HG03575 (cell line): Measurements from ENCODE around the gene ZPBP.
"Not testable (repeated sequence)": the region's sequence is repeated elsewhere in the genome, so short reads cannot be mapped to it uniquely, and the experiment has no call there.

Experiments
- ATAC-seq: cut with Tn5 transposase; IDR thresholded peaks from one replicate; pipeline ENCODE4 v1.9.1; 2021; ENCODE audit not compliant: unreplicated experiment, insufficient number of reproducible peaks, low FRiP score; ENCODE audit errors: extremely low read depth

The ZPBP gene

DNA sequence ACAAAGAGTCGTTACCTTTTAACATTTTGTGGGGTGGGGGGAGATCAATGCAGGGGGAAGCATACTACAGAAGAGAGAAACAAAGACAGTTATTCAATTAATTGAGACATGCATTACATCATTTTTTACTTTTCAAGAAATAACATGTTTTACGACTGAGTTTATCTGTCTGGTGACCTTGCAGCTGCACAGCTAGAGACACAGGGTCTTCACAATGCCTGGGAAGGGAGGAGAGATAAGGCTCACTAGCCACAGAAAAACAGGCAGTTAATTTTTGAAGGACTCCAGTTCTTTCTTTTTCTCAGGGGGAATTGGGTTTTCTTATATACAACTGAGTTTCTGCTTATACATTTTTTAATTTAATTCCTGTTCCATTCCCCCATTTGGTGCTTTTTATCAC lies 30.1 kb downstream of the ZPBP start:
- no peak for ATAC-seq

DNA sequence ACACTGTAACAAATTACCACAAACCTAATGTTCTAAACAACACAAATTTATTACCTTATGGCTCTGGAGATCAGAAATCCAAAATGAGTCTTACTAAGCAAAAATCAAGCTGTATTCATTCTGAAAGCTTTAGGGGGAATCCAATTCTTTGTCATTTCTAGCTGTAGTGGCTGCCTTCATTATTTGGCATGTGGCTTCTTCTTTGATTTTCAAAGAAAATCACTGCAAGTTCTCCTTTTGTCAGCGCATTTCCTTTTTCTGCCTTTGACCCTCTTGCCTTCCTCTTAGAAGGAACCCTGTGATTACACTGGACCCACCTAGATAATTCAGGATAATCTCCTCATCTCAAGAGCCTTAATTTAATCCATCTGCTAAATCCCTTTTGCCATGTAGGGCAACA lies 36.9 kb downstream of the ZPBP start:
- ATAC-seq = no peak

DNA sequence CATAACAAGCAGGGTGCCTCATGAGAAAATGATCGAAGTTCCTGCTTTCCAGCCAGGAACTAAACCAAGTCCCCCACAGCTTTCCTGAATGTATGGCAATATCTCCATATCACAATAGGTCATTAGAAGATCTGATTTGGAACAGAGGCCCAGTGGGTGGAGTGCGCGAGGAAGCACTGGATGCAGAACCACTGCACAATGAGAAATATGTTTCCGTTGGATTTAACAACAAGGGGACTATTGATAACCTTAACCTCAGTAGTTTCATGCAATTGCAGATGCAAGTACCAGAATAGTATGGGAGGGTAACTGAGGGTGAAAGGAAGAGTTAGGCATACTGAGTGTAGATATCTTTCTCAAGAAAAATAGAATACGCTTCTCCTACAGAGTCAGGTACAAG lies 45.3 kb downstream of the ZPBP start:
- ATAC-seq = no peak

DNA sequence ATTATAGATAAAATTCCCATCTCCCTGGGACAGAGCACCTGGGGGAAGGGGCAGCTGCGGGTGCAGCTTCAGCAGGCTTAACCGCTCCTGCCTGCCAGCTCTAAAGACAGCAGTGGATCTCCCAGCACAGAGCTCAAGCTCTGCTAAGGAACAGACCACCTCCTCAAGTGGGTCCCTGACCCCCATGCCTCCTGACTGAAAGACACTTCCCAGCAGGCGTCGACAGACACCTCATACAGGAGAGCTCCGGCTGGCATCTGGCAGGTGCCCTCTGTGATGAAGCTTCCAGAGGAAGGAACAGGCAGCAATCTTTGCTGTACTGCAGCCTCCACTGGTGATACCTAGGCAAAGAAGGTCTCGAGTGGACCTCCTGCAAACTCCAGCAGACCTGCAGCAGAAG lies 51.9 kb downstream of the ZPBP start:
- ATAC-seq = not testable (repeated sequence)

DNA sequence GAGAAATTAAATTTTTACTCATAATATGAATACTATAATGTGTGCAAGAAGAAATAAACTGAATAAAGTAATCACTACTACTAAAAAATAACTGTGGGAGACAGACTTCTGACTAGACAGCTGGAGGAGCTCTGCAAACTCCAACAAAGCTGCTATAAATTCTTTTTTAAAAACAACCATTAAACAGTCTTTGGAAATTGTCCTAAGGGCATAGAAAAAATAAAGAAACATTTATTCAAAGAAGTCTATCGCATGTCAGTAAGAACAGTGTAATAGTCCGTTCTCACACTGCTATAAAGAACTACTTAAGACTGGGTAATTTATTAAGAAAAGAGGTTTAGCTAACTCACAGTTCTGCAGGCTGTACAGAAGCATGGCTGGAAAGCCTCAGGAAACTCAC lies 56.0 kb downstream of the ZPBP start:
- no peak for ATAC-seq

DNA sequence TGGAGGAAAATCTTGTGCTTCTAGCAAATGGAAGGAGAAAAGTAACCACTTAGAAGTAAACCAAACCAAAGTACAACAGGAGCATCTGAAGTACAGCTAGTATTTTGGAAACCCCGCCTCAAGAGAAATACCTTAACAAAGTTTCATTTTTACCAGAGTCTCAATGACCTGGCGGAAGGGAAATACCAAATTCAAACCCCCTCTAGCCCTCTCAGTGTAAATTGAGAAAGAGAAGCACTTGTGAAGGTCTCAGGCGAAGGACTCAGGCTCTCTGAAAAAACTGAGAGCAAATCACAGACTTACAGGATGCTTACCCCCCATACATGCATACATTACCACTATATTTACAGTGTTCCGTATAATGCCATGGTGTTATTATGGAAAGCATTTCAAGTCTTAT lies 70.1 kb downstream of the ZPBP start:
- ATAC-seq = no peak

DNA sequence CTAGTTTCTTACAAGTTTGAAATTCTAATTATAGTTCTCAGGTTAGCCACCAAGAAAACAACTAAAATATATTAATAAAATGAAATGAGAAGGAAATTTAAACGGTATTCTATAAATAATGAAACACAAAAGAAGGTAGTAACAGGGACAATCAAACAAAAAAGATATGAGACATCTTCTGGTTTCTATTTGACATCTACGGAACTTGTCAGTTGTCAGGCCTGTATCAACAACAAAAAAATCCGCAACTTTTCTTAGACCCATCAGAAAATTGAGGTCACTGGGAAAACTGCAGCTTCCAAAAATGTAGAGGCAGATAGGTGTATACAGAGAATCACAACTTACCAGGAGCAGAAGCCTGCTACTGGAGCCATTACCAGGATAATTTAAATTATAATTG lies 70.6 kb downstream of the ZPBP start:
- ATAC-seq = no peak

DNA sequence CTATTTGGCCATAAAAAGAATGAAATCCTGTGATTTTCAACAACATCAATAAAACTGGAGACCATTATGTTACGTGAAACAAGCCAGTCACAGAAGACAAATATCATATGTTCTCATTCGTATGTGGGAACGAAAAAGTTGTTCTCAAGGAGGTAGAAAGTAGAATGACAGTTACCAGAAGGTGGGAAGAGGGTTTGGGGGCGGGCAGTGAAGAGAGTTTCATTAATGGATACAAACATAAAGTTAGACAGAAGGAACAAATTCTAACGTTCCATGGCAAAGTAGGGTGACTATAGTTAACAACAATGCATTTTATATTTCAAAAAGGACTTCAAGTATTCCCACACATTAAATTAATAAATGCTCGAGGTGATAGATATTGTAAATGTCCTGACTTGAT lies 97.4 kb downstream of the ZPBP start:
- no peak for ATAC-seq

DNA sequence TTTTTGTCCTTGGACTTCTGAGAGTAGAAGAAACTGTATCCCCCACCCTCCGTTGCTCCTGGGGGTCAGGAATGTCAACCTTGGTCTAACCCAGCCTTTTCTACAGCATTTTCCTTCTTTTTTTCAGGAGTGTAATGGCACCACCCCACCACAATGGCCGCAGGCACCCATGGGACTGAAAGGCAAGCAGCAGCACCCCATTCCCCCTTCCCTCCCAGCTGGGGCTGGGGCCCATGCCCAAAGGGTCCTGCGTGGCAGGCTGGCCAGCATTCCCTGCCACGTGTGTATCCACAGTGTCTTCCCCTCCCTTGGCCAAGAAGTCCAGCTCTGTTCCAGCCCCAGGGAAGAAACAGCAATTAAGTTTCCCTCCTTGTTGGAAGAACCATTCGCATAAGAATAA lies 106.9 kb downstream of the ZPBP start:
- no peak for ATAC-seq

DNA sequence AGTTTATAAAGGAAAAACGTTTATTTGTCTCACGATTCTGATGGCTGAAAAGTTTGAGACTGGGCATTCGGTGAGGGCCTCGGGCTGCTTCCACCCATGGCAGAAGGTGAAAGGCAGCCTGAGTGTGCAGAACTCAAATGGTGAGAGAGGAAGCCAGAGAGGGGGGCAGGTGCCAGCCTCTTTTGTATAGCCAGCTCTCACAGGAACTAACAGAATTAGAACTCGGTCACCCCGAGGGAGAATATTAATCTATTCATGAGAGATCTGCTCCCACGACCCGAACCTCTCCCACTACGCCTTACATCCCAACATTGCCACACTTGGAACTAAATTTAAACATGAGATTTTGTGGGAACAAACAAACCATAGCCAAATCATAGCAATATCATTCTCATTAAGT lies 112.6 kb downstream of the ZPBP start:
- no peak for ATAC-seq

DNA sequence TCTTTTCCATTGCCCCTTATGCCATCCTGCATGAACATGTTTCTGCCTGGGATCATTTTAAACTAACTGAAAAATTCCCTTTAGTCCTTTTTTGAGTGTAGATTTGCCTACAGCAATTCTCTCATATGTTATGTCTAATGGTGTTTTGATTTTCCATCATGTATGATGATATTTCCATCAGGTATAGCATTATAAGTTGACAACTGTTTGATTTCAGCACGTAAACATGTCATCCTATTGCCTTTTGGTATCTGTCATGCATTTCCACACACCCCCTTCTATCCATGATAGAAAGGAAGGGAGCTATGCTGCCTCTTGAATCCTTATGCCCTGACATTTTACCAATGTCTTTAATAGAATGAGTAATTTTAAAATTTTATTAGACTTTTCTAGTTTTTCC lies 116.8 kb downstream of the ZPBP start:
- no peak for ATAC-seq

DNA sequence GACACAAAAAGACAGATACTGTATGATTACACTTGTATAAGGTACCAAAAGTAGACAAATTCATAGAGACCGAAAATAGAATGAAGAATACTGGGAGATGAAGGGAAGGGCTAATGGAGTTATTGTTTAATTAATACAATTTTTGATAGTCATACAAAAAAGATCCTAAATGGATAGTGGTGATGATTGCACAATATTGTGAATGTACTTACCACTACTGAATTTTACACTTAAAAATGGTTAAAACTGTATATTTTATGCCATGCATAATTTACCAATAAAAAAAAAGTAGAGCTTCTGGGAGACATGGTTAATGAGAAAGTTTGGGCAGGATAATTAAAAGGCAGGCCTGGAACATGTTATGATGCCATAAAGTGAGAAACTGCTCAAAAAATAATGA lies 119.0 kb downstream of the ZPBP start:
- no peak for ATAC-seq

DNA sequence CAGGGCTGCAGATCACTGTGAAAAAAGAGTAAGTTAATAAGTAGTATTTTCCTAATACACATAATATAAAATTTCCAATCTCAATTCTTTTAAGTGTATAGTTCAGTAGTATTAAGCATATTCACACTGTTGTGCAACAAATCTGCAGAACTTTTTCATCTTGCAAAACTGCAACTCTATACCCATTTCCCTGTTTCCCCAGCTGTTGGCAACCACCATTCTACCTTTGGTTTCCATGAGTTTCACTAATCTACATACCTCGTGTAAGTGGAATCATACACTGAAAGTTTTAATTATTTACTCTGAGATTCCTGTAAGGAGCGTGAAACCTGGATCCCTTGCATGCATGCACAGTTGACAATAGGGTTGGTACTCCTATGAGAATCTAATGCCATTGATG lies 155.4 kb downstream of the ZPBP start:
- ATAC-seq = no peak

DNA sequence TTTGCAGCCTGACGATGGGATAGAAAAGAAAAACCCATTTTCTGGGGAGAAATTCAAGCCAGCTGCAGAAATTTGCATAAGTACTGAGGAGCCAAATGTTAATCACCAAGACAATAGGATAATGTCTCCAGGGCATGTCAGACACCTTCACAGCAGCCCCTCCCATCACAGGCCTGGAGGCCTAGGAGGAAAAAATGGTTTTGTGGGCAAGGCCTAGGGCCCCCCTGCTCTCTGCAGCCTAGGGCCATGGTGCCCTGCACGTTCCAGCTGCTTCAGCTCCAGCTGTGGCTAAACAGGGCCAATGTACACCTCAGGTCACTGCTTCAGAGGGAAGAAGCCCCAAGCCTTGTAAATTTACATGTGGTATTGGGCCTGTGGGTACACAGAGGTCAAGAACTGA lies 161.4 kb downstream of the ZPBP start:
- no peak for ATAC-seq

DNA sequence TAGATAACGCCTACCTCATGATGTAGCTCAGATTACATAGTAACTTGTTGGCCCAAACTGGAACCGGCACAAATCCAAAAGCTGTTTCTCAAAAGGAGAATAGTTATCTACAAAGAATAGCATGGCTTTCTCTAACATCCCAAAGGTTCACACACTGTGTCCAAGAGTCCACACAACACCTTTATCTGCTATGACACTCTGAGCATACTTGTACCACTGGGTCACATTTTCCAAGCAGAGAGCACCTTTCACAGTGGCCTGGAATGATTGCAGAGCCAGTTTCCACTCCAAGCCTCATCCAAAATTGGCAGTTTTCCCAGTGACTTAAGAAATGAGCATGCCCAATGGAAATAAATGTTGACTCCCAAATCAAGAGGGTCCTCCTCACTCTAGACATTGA lies 164.3 kb downstream of the ZPBP start:
- ATAC-seq = no peak

DNA sequence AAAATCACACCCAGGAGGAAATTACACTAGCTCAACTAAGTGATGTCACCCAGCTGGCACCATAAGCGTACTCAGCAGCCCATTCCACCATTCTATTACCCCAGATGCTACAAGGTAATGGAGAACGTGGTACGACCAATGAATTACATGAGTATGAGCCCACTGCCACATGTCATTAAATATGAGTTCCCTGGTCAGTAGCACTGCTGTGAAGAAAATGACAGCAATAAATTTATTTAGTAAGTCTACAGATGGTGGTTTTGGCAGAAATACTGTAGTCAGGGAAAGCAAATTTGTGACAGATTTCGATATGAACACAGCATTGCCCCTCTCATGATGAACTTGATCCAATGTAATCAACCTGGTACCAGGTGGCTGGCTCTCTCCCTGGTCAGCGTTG lies 165.4 kb downstream of the ZPBP start:
- no peak for ATAC-seq

DNA sequence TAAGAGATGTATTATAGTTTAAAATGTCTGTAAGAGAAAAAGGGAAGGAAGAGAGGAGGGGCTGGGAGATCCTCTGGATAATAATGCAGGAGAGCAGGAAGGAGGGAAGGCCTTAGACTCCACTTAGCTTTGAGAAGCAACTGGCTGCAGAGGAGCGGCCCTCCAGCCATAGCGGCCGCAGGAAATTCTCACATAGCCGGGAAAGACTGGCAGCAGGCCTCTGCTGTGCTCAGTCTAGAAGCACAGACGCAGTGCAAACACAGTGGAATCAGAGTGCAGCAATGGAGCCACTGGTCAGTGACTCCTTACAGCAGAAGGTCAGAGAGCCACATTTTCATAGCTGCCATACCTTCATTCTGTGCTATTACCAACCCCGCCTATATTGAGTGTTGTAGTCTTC lies 166.3 kb downstream of the ZPBP start:
- ATAC-seq = no peak

DNA sequence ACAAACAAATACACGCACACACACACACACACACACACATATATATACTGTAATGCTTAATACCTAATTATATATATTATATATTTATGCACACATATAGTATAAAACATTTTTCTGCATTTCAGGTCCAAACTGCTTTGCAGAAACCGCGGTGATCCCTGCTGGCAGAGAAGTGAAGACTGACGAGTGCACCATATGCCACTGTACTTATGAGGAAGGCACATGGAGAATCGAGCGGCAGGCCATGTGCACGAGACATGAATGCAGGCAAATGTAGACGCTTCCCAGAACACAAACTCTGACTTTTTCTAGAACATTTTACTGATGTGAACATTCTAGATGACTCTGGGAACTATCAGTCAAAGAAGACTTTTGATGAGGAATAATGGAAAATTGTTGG lies 181.1 kb downstream of the ZPBP start:
- ATAC-seq = no peak

DNA sequence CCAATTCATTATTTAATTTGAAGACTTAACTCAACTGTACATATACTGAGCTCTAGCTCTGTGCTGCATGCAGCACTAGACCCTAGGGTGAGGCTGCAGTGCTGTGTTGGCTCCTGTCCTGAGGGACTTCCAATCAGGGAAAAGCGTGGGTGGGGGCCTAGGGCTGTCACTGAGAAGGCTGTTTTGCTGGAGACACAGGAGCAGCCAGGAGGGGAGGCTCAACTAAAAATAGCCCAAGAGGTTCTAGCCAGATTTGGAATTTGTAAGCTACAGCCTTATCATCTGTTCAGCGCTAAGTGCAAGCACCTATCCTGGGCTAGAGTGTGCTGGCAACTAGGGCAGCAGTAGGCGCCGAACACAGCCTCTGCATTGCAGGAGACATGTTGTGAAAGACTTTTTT lies 198.5 kb downstream of the ZPBP start:
- ATAC-seq = no peak

DNA sequence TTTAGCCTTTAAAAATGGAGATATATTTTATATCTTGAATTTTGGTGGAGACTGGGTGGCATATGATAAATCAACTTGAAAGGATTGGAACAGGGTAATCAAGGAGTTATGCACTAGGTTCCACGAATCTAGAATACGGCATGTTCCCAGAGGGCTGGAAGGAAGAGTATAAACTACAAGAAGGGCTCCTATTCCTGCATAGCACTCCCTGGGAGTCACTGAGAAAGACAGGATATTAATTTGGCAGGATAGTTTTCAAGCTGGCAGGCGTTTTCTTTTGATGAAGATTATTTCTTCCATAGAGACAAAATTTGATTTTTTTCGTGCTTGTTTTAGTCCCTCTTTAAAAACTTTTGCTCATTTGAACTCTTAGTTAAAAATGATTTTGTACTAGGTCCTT lies 199.9 kb downstream of the ZPBP start:
- ATAC-seq = no peak

DNA sequence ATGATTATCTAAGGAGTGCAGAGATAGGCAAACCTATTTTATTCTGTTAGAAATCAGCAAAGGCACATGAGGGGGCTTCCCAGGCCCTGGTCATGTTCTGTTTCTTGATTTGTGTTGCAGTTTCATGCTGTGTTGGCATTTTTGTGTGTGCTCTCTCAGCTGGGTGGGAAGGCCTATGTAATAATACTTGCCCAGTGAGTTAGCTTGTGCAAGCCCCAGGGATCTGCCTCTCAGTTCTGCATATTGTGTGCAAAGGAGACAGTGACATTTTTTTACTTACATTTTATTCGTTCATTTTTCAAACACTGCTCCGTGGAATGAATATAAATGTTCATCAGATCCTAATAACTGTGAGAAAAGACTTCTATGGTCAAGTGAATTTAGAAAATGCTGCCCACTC lies 200.6 kb downstream of the ZPBP start:
- ATAC-seq = no peak
